Effector memory CD8-positive, alpha-beta T cell (primary cell): ENCODE results near the gene RASA1.

Experiments
- ATAC-seq: fragments of 150-1000 bp; cut with Tn5 transposase; replicated peaks from 2 replicates; pipeline ENCODE4 v1.10.0; 2021; ENCODE audit warnings: mild to moderate bottlenecking, moderate library complexity
- DNase-seq, 3 experiments: peaks; one replicate each; pipeline ENCODE4 v3.0.0; 2021
- H3K27ac Mint-ChIP-seq, 2 donors: one replicate each; pipeline ENCODE4 v1.8.0; 2022; ENCODE audit warnings: mild to moderate bottlenecking in 2 of 2, mixed read lengths in 2 of 2, moderate library complexity in 2 of 2
- H3K27me3 Mint-ChIP-seq, 2 donors: one replicate each; pipeline ENCODE4 v1.8.0; 2022; ENCODE audit warnings: mixed read lengths in 2 of 2
- H3K36me3 Mint-ChIP-seq: one replicate; pipeline ENCODE4 v1.8.0; 2022; ENCODE audit warnings: mild to moderate bottlenecking, moderate library complexity, mixed read lengths; ENCODE audit not compliant: insufficient read depth
- H3K4me1 Mint-ChIP-seq, 2 donors: one replicate each; pipeline ENCODE4 v1.8.0; 2022; ENCODE audit warnings: low read depth in 2 of 2, mixed read lengths in 2 of 2
- H3K4me3 Mint-ChIP-seq, 2 donors: one replicate each; pipeline ENCODE4 v1.8.0; 2022; ENCODE audit warnings: mild to moderate bottlenecking in 2 of 2, mixed read lengths in 2 of 2, moderate library complexity in 2 of 2
- H3K9me3 Mint-ChIP-seq, 2 donors: one replicate each; pipeline ENCODE4 v1.8.0; 2022; ENCODE audit warnings: mixed read lengths in 2 of 2

RASA1 gene

GRCh38 chr5:87433945-87434344 lies 166.3 kb downstream of the RASA1 start:
- H3K4me3 Mint-ChIP-seq: no peak overlapping the region
- no peak overlapping the region for H3K27ac Mint-ChIP-seq
- H3K27me3 Mint-ChIP-seq: peaks cover 14 to 18% of the 10 kb centered on the region in 2 donors
- DNase-seq (no peak), ATAC-seq (no peak)
- no peaks in the 10 kb centered on the region for H3K36me3 Mint-ChIP-seq
- no peaks in the 10 kb centered on the region for H3K4me1 Mint-ChIP-seq
- no peaks in the 10 kb centered on the region for H3K9me3 Mint-ChIP-seq

DNA sequence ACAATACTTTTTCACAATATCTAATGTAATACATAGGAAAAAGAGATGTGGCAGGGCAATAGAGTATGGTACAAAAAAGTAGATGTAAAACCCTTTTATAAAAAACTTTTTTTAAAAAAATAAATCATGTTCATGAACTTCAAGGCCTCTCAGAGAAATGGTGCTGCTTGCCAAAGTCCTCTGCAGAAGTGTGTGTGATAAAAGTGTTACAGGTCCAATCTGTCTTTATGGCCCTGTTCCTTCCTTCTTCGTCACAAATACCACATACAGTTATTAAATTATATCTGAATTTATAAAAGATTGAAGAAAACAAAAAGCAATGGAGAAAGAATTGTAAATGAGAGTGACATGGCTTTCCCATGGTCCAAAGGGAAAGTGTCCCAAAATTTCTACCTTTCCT lies 166.8 kb downstream of the RASA1 start:
- Mint-ChIP-seq H3K27ac (no peak overlapping the region), H3K4me1 (no peaks in the 10 kb centered on the region), H3K9me3 (no peaks in the 10 kb centered on the region), H3K27me3 (peaks cover 18 to 23% of the 10 kb centered on the region in 2 donors), H3K36me3 (no peaks in the 10 kb centered on the region), H3K4me3 (no peak overlapping the region)
- ATAC-seq: no peak
- no peak for DNase-seq

GRCh38 chr5:87435144-87435694 lies 167.5 kb downstream of the RASA1 start:
- Mint-ChIP-seq H3K4me3 (no peak overlapping the region), H3K9me3 (no peaks in the 10 kb centered on the region), H3K4me1 (no peaks in the 10 kb centered on the region), H3K27me3 (peaks cover 23 to 29% of the 10 kb centered on the region in 2 donors), H3K36me3 (no peaks in the 10 kb centered on the region), H3K27ac (no peak overlapping the region)
- no peak for DNase-seq
- ATAC-seq: no peak

DNA sequence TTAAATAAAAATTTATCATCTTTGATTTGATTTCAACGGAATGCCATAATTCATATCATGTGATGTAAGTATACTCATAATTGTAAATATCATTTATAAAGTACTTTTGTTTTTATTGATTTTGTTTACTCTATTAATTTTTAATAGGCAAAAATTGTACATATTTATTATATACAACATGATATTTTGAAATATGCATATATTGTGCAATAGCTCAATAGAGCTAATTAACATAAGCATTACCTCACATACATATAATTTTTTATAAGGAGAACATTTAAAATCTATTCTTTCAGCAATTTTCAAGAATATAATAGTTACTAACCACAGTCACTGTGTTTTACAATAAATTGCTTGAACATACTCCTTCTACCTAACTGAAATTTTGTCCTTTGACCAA lies 170.0 kb downstream of the RASA1 start:
- DNase-seq: no peak
- no peak for ATAC-seq
- H3K9me3 Mint-ChIP-seq: no peaks in the 10 kb centered on the region
- H3K4me1 Mint-ChIP-seq: no peaks in the 10 kb centered on the region
- H3K4me3 Mint-ChIP-seq: no peak overlapping the region
- peaks cover 23 to 24% of the 10 kb centered on the region in 2 donors for H3K27me3 Mint-ChIP-seq
- H3K27ac Mint-ChIP-seq: no peak overlapping the region
- H3K36me3 Mint-ChIP-seq: no peaks in the 10 kb centered on the region

- H3K27me3 Mint-ChIP-seq: peaks cover 27 to 28% of the 10 kb centered on the region in 2 donors
- H3K4me3 Mint-ChIP-seq: no peak overlapping the region
- H3K9me3 Mint-ChIP-seq: no peaks in the 10 kb centered on the region
- ATAC-seq: no peak
- H3K4me1 Mint-ChIP-seq: no peaks in the 10 kb centered on the region
- no peaks in the 10 kb centered on the region for H3K36me3 Mint-ChIP-seq
- no peak for DNase-seq
- no peak overlapping the region for H3K27ac Mint-ChIP-seq
These were observed 170.5 kb downstream of the RASA1 start for GRCh38 chr5:87438231-87438630.
